HuH-7.5 (cell line): ENCODE results near the gene ALDH1L1.

Experiments used
- DNase-seq: peaks from one replicate; pipeline ENCODE4 v3.0.0; 2011; ENCODE audit warnings: low spot score

Gene ALDH1L1

DNA sequence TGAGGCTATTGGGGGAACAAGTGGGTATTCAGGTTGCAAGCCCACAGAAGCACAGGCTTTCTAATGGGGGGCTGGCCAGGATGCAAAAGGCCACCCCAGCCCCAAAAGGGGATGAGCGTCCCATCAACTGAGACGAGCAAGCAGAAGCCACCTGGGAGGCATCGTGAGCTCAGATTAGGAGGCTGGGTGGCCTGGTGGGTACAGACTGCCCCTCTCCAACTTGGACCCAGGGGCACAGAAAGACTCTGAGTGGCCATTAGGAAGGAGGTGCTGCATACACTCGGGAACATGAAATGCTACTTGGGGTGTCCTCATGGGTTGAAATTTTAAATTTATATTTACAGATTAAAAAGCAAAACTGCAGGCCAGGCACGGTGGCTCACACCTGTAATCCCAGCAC is 125.5 kb downstream of the ALDH1L1 start:
- no peak for DNase-seq

GRCh38 chr3:126053949-126054569 is 126.3 kb downstream of the ALDH1L1 start:
- DNase-seq: no peak
